ENCODE measurements around the gene DLEC1.

DNA sequence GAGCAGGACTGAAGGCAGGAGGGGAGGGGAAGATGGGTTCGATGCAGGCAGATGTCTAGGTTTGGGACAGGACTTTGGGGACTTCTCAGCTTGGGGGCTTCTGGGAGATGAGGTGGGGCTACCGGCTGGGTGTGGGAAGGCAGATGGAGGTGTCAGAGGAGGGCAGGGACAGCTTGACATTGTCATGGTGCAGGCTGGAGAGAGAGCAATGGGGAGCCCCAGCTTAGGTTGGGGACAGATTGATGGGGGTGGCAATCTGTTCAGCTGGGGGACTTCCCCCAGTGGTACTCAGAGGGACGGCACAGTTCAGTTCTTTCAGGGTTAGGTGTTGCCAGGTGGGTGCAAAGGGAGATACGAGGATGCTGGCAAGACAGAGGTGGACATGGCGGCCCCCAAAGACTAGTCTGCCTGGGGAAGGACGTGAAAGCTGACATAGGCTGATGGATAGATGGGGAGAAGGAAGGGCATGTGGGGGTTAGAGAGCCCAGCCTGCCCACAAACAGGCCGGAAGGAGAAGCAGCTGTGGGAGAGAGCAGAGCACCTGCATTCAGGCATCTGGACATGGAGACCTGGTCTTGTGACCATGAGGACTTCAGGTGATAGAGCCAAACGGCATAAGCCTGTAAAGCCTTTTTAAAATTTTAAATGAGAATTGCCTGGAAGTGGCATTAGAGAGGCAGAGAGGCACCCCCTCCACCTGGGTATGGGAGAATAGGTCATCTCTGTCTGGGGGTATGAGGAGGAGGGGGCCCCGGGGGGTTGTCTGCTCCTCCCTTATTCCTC is 76.8 kb downstream of the DLEC1 start:
- TF ChIP-seq POLR2A (IDR thresholded peaks at IDR 0.05) (no peak), POLR2AphosphoS5 (IDR thresholded peaks at IDR 0.05) (no peak), EP300 (IDR thresholded peaks at IDR 0.05) (no peak)
- TF ChIP-seq, protein P1, sequence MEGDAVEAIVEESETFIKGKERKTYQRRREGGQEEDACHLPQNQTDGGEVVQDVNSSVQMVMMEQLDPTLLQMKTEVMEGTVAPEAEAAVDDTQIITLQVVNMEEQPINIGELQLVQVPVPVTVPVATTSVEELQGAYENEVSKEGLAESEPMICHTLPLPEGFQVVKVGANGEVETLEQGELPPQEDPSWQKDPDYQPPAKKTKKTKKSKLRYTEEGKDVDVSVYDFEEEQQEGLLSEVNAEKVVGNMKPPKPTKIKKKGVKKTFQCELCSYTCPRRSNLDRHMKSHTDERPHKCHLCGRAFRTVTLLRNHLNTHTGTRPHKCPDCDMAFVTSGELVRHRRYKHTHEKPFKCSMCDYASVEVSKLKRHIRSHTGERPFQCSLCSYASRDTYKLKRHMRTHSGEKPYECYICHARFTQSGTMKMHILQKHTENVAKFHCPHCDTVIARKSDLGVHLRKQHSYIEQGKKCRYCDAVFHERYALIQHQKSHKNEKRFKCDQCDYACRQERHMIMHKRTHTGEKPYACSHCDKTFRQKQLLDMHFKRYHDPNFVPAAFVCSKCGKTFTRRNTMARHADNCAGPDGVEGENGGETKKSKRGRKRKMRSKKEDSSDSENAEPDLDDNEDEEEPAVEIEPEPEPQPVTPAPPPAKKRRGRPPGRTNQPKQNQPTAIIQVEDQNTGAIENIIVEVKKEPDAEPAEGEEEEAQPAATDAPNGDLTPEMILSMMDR (IDR thresholded peaks at IDR 0.05) = no peak

Measured in suprapubic skin (tissue), 4 donors.